HFFc6 (cell line): ENCODE measurements around the gene FIZ1. TPM values are rescaled to one million over a fixed set of nuclear protein-coding genes. Genes with fewer than 3 reads are reported as not detected.

Experiments used
- DNase-seq: peaks from one replicate; pipeline ENCODE4 v3.0.0-alpha.2; 2018
- H3K27ac Mint-ChIP-seq: 2 replicates; pipeline ENCODE4 v1.8.0; 2020; ENCODE audit warnings: mild to moderate bottlenecking, mixed read lengths
- H3K27me3 Mint-ChIP-seq: 2 replicates; pipeline ENCODE4 v1.8.0; 2021; ENCODE audit warnings: mild to moderate bottlenecking, moderate library complexity, mixed read lengths; ENCODE audit not compliant: insufficient read depth
- H3K36me3 Mint-ChIP-seq: 2 replicates; pipeline ENCODE4 v1.8.0; 2021; ENCODE audit warnings: low read depth, mixed read lengths
- H3K4me1 Mint-ChIP-seq: 2 replicates; pipeline ENCODE4 v1.8.0; 2020; ENCODE audit warnings: low read depth, mixed read lengths
- H3K4me3 Mint-ChIP-seq: 2 replicates; pipeline ENCODE4 v1.8.0; 2020; ENCODE audit warnings: mild to moderate bottlenecking, moderate library complexity, mixed read lengths
- H3K9me3 Mint-ChIP-seq: 2 replicates; pipeline ENCODE4 v1.8.0; 2020; ENCODE audit warnings: mild to moderate bottlenecking, mixed read lengths
- long read RNA-seq: library from polyadenylated mRNA; unstranded; transcript quantifications from one replicate; pipeline ENCODE4 v2.0.0, GENCODE V29; 2019
- total RNA-seq, 6 experiments: library from RNA; stranded (reverse); fragmentation: NEBNext Ultra II Directional; extraction: Animal tissue kit (Norgen Biotek cat#: 25700); gene quantifications; 2 replicates in 1 of 6; 3 replicates in 5 of 6; pipeline ENCODE4 v1.2.3, GENCODE V29; 2021
- TF ChIP-seq, protein P1 (sequence below): fragments of 200-600 bp; sonication (generic); IDR thresholded peaks from 2 replicates; pipeline ENCODE4 v1.5.0; 2021; ENCODE audit warnings: antibody characterized with exemption, mild to moderate bottlenecking

FIZ1 gene
- total RNA-seq = 10 to 100 TPM in 5 of 6 experiments, 1 to 10 TPM in 1; 9.9 to 13.1 (median 11.9) TPM
- long read RNA-seq, partial matches to known transcripts = 0 of 1 reads
- long read RNA-seq, other reads (novel, unspliced or antisense) = 1 of 1 reads

GRCh38 chr19:55599468-55599841, at the start of gene FIZ1:
TSS of gene FIZ1 (minus strand) at chr19:55599517. CDS start at chr19:55597865, 1,652 bp downstream.
- Mint-ChIP-seq H3K36me3 (peaks cover 45% of the 10 kb centered on the region), H3K27me3 (peaks cover 1% of the 10 kb centered on the region), H3K4me3 (peak within 1 kb of the TSS; percentile 98), H3K27ac (peak within 1 kb of the TSS; percentile 99), H3K9me3 (no peaks in the 10 kb centered on the region), H3K4me1 (peaks cover 21% of the 10 kb centered on the region)
- TF ChIP-seq, protein P1, sequence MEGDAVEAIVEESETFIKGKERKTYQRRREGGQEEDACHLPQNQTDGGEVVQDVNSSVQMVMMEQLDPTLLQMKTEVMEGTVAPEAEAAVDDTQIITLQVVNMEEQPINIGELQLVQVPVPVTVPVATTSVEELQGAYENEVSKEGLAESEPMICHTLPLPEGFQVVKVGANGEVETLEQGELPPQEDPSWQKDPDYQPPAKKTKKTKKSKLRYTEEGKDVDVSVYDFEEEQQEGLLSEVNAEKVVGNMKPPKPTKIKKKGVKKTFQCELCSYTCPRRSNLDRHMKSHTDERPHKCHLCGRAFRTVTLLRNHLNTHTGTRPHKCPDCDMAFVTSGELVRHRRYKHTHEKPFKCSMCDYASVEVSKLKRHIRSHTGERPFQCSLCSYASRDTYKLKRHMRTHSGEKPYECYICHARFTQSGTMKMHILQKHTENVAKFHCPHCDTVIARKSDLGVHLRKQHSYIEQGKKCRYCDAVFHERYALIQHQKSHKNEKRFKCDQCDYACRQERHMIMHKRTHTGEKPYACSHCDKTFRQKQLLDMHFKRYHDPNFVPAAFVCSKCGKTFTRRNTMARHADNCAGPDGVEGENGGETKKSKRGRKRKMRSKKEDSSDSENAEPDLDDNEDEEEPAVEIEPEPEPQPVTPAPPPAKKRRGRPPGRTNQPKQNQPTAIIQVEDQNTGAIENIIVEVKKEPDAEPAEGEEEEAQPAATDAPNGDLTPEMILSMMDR = no peak
- peak; percentile 96 for DNase-seq

DNA sequence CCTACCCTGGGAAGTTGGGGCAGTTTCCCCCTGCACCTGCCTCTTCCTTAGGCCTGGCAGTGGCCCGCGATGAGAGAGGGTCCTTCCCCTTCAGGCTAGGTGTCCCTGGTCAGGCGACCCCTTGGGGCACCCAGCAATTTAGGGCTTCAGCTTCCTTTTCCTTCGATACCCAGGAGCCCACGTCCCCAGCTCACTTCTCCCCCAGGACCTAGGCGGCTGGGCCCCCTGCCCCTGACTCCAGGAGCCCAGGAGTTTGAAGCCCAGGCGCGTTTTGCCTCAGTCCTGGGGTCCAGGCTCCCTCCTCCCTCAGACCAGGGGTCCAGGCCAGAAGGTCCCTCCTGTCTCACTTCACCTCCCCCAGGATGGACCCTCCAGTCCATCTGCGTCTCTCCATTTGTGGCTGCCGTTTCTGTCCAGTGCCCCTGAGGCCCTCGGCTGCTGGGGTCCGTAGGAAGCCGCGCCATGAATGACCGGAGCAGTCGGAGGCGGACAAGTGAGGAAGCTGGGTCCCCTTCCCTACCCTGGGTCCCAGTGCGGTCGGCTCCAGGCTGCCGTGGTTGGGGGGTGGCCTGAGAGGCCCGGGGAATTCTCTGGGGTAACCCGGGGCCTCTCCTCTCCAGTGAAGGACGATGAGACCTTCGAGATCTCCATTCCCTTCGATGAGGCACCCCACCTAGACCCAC, 49.4 kb upstream of the FIZ1 start:
- no peak for DNase-seq
- Mint-ChIP-seq H3K36me3 (peaks cover 7% of the 10 kb centered on the region; the same call in 1 of the 2 replicates), H3K27me3 (peaks cover 1% of the 10 kb centered on the region), H3K4me1 (peaks cover 18% of the 10 kb centered on the region), H3K27ac (peak overlapping the region; percentile 57; the same call in 1 of the 2 replicates), H3K4me3 (peak overlapping the region; percentile 85), H3K9me3 (no peaks in the 10 kb centered on the region)
- TF ChIP-seq, protein P1 = no peak

DNA sequence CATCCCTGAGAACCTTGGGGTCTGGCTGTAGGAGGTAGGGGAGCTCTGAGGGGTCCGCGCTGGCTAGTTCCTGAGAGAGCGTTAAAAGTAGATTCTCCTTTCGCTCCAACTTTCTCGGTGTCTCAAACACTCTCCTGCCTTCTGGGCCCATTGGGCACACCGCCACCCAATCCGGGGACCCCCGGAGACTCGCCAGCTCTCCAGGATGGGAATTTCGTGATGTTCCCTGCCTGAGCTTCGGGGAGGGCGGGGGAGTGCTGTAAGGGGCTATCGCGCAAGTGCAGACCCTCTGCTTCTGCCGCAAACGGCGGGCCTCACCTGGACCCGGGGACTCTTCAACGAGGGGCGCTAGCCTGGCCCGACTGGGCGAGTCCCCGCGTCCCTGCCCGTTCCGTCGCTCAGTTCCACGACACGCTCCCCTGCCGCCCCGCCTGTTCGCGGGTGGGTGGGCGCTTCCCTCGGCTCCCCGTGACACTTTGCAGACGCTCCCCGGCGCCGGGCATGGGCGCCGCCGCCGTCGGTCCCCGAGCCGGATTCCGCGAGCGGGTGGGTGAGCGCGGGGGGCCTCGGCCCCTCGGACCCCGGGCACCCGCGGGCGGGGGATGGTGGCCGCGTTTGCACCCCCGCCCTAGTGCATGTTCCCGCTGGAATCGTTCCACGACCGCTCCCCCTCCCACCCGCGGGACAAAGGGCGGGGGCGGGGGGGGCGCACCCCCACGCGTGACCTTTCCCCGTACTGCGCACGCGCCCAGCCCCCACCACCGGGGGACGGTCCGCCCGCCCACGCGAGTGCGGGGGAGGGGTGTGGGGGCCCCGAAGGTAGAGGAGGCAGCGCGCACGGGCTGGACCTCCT, 48.6 kb upstream of the FIZ1 start, which contains the start of gene CCDC106:
TSS of gene CCDC106 (plus strand) at position 481 of the 853 bp plus-strand sequence. CDS start 835 bp downstream, outside the sequence.
- Mint-ChIP-seq H3K27ac (peak within 1 kb of the TSS; percentile 69), H3K27me3 (peaks cover 5% of the 10 kb centered on the region), H3K36me3 (peaks cover 13% of the 10 kb centered on the region), H3K9me3 (no peaks in the 10 kb centered on the region), H3K4me1 (peaks cover 25% of the 10 kb centered on the region), H3K4me3 (peak within 1 kb of the TSS; percentile 85)
- TF ChIP-seq, protein P1 = no peak
- DNase-seq = peak; percentile 24

DNA sequence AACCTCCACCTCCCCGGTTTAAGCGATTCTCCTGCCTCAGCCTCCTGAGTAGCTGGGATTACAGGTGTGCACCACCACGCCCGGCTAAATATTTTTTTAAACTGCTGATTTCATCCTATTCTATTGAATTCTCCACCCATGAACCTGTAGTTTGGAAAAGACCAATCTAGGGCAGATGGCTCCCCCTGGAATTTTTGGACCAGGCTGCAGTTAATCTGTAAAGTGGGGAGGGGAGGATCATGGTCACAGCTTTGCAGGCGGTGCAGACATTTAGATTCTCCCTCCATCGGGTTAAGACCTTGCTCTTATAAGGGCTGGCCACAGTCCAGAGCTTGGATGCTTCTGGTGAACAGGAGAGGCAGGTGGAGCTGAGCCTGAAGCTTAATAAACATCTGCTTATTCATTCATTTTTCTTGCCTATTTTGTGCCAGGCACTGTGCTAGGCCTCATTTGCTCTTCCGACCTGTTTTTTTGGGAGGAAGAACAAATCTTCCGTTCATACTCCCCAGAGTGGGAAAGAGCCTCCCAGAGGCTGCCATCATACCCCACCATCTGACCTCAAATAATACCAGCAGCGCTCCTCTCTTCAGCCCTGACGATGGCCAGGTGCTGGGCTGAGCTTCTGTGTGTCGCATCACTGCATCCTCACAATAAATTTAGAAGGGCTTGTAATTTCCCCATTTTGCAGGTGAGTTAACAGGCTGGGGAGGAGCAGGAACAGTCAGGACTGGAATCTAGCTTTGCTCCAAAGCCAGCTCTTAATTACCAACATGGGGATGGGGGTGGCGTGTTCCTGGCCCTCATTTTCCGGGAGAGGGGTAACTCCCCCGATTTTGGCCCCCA, 47.8 kb upstream of the FIZ1 start:
- no peak for DNase-seq
- TF ChIP-seq, protein P1 = peak; percentile 23; the same call in 1 of the 2 replicates
- Mint-ChIP-seq H3K4me1 (peaks cover 29% of the 10 kb centered on the region), H3K36me3 (peaks cover 14% of the 10 kb centered on the region), H3K9me3 (no peaks in the 10 kb centered on the region), H3K4me3 (peak overlapping the region; percentile 84), H3K27ac (peak overlapping the region; percentile 69), H3K27me3 (peaks cover 5% of the 10 kb centered on the region)

DNA sequence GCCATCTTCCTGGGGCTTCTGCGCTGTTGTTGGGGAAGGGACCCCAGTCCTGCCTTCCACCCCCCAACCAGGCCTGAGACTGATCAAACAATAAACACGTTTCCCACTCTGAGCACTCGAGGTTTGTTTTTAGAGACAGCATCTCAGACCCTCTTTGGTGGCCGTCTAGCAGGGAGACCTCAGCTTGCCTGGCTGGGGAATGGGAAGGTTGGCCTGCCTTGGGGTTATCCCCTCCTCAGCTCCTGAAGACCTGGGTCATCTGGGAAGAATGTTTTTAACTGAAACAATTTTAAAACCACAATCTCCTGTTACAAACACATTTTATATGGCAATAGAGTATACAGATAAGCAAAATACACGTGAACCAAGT, 46.2 kb upstream of the FIZ1 start:
- Mint-ChIP-seq H3K4me3 (peak overlapping the region; percentile 42), H3K4me1 (peaks cover 35% of the 10 kb centered on the region), H3K27me3 (peaks cover 6% of the 10 kb centered on the region), H3K27ac (peak overlapping the region; percentile 52), H3K36me3 (peaks cover 14% of the 10 kb centered on the region), H3K9me3 (no peaks in the 10 kb centered on the region)
- DNase-seq = no peak
- TF ChIP-seq, protein P1 = no peak
